ENCODE measurements around the gene OR52N4. TPM values are rescaled to one million over a fixed set of nuclear protein-coding genes. Genes with fewer than 3 reads are reported as not detected.

Gene OR52N4
- total and polyA plus RNA-seq, 4 donors, result 0.14 TPM; not detected in 3

DNA sequence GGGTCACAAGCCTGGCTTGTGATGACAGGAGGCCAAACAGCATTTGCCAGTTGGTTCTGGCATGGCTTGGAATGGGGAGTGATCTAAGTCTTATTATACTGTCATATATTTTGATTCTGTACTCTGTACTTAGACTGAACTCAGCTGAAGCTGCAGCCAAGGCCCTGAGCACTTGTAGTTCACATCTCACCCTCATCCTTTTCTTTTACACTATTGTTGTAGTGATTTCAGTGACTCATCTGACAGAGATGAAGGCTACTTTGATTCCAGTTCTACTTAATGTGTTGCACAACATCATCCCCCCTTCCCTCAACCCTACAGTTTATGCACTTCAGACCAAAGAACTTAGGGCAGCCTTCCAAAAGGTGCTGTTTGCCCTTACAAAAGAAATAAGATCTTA, 17.0 kb upstream of the OR52N4 start:
- Histone ChIP-seq H3K4me3 (ENCODE audit: low read depth in 1 of 3, low read length in 3 of 3) (no peak overlapping the region), H3K36me3 (ENCODE audit: control insufficient read depth in 4 of 4, insufficient read depth in 3 of 4, low read depth in 1 of 4, low read length in 3 of 4) (no peaks in the 10 kb centered on the region), H3K27ac (ENCODE audit: low read depth in 1 of 2, low read length in 2 of 2) (no peak overlapping the region), H3K9ac (ENCODE audit: low read depth in 1 of 2, low read length in 2 of 2) (no peak overlapping the region), H3K27me3 (ENCODE audit: control insufficient read depth in 4 of 4, insufficient read depth in 4 of 4, low read length in 3 of 4) (no peaks in the 10 kb centered on the region), H3K4me1 (ENCODE audit: control insufficient read depth in 4 of 4, insufficient read depth in 4 of 4, low read length in 3 of 4) (no peaks in the 10 kb centered on the region), H3K9me3 (ENCODE audit: control insufficient read depth in 4 of 4, low read length in 3 of 4) (peaks cover 0 to 2% (median 0%) of the 10 kb centered on the region in 4 donors)
- TF ChIP-seq REST (IDR thresholded peaks at IDR 0.05) (no peak), EGR1 (IDR thresholded peaks at IDR 0.05; ENCODE audit: low read depth in 2 of 2) (no peak), YY1 (IDR thresholded peaks at IDR 0.05) (no peak), NR2F2 (IDR thresholded peaks at IDR 0.05) (no peak), GABPA (IDR thresholded peaks at IDR 0.05 in 1 of 2, conservative IDR thresholded peaks at IDR 0.05 in 1 of 2) (no peak), HNF4A (conservative IDR thresholded peaks at IDR 0.05) (no peak), FOXA1 (IDR thresholded peaks at IDR 0.05) (no peak), MAX (IDR thresholded peaks at IDR 0.05) (no peak), RXRA (IDR thresholded peaks at IDR 0.05) (no peak), HNF4G (IDR thresholded peaks at IDR 0.05) (no peak)
- TF ChIP-seq, protein P1, sequence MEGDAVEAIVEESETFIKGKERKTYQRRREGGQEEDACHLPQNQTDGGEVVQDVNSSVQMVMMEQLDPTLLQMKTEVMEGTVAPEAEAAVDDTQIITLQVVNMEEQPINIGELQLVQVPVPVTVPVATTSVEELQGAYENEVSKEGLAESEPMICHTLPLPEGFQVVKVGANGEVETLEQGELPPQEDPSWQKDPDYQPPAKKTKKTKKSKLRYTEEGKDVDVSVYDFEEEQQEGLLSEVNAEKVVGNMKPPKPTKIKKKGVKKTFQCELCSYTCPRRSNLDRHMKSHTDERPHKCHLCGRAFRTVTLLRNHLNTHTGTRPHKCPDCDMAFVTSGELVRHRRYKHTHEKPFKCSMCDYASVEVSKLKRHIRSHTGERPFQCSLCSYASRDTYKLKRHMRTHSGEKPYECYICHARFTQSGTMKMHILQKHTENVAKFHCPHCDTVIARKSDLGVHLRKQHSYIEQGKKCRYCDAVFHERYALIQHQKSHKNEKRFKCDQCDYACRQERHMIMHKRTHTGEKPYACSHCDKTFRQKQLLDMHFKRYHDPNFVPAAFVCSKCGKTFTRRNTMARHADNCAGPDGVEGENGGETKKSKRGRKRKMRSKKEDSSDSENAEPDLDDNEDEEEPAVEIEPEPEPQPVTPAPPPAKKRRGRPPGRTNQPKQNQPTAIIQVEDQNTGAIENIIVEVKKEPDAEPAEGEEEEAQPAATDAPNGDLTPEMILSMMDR (IDR thresholded peaks at IDR 0.05; ENCODE audit: low read depth, low read length, missing input control), result no peak
- TF ChIP-seq, protein P2, sequence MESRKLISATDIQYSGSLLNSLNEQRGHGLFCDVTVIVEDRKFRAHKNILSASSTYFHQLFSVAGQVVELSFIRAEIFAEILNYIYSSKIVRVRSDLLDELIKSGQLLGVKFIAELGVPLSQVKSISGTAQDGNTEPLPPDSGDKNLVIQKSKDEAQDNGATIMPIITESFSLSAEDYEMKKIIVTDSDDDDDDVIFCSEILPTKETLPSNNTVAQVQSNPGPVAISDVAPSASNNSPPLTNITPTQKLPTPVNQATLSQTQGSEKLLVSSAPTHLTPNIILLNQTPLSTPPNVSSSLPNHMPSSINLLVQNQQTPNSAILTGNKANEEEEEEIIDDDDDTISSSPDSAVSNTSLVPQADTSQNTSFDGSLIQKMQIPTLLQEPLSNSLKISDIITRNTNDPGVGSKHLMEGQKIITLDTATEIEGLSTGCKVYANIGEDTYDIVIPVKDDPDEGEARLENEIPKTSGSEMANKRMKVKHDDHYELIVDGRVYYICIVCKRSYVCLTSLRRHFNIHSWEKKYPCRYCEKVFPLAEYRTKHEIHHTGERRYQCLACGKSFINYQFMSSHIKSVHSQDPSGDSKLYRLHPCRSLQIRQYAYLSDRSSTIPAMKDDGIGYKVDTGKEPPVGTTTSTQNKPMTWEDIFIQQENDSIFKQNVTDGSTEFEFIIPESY (IDR thresholded peaks at IDR 0.05), result no peak
- no peak for DNase-seq (ENCODE audit: low spot score)

- Histone ChIP-seq H3K36me3 (ENCODE audit: control insufficient read depth in 4 of 4, insufficient read depth in 3 of 4, low read depth in 1 of 4, low read length in 3 of 4) (no peaks in the 10 kb centered on the region), H3K4me3 (ENCODE audit: low read depth in 1 of 3, low read length in 3 of 3) (no peak overlapping the region), H3K9me3 (ENCODE audit: control insufficient read depth in 4 of 4, low read length in 3 of 4) (peaks cover 0 to 2% (median 0%) of the 10 kb centered on the region in 4 donors), H3K9ac (ENCODE audit: low read depth in 1 of 2, low read length in 2 of 2) (no peak overlapping the region), H3K27me3 (ENCODE audit: control insufficient read depth in 4 of 4, insufficient read depth in 4 of 4, low read length in 3 of 4) (no peaks in the 10 kb centered on the region), H3K4me1 (ENCODE audit: control insufficient read depth in 4 of 4, insufficient read depth in 4 of 4, low read length in 3 of 4) (no peaks in the 10 kb centered on the region), H3K27ac (ENCODE audit: low read depth in 1 of 2, low read length in 2 of 2) (no peak overlapping the region)
- DNase-seq (ENCODE audit: low spot score), result no peak
- WGBS, result 83% methylated on average over 6 of the region's 6 CpGs
- TF ChIP-seq TAF1 (conservative IDR thresholded peaks at IDR 0.05), result no peak
- TF ChIP-seq REST (IDR thresholded peaks at IDR 0.05), result no peak
- TF ChIP-seq, protein P2 (IDR thresholded peaks at IDR 0.05), result no peak
- no peak for TF ChIP-seq FOXA2 (IDR thresholded peaks at IDR 0.05)
- TF ChIP-seq, protein P3, sequence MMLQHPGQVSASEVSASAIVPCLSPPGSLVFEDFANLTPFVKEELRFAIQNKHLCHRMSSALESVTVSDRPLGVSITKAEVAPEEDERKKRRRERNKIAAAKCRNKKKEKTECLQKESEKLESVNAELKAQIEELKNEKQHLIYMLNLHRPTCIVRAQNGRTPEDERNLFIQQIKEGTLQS (IDR thresholded peaks at IDR 0.05), result no peak
- no peak for TF ChIP-seq JUND (IDR thresholded peaks at IDR 0.05)
Observed at GRCh38 chr11:5737670-5738392, 16.2 kb upstream of the OR52N4 start.

Measured in liver (tissue), 9 donors.